Endometrial microvascular endothelial cells (primary cell): ENCODE results near the gene PTGR3. TPM values are rescaled to one million over a fixed set of nuclear protein-coding genes. Genes with fewer than 3 reads are reported as not detected.

Experiments used
- in situ Hi-C: cut with HindIII; loops from 2 replicates; pipeline ENCODE4 v1.10.0; 2017; ENCODE audit warnings: low sequenced_read_pairs, low pct_unique_long_range_greater_than_20kb; ENCODE audit errors: inconsistent ontology term
- total RNA-seq: library from RNA; depleted of rRNA; stranded (reverse); fragments of >200 nt; gene quantifications from one replicate; pipeline ENCODE4 v1.2.3, GENCODE V29; 2015; ENCODE audit errors: inconsistent ontology term

Gene PTGR3
- total RNA-seq, 1 donor from 2014 or later = 40.7 TPM

- in situ Hi-C loops = no loop called here
These were observed 48.6 kb downstream of the PTGR3 start for GRCh38 chr18:75160364-75160763.

DNA sequence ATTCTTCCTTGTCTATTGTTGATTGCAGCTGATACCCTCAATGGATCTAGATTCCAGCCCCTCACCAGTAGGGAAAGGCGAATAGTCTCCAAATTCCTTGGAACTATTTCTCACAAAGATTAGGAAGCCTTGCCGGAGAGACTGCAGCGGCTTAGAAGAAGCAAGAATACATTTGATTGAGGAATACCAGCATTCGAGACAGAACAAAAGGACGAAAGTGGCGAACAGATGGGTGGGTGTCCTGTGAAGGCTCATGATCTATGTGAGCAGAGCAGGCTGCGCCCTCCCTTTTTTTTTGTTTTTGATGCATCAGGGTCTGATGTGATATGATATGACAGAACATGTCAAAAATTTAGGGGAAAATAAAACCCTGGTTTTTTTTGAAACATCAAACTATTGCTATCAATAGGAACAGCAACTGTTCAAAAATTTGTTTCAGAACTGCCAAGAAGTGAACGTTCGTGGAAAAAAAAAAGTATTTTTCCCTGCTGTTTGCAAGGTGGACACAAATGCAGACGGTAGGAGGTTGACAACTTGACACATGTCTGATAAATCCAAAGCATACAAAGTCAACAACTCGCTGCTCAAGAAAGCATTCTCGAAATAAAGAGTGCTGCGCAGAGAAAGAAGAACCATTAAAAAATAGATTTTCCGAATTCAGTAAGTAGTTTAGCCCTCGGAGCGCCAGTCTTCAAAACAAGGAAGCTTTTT is 49.1 kb downstream of the PTGR3 start:
- in situ Hi-C loops = no loop called here

DNA sequence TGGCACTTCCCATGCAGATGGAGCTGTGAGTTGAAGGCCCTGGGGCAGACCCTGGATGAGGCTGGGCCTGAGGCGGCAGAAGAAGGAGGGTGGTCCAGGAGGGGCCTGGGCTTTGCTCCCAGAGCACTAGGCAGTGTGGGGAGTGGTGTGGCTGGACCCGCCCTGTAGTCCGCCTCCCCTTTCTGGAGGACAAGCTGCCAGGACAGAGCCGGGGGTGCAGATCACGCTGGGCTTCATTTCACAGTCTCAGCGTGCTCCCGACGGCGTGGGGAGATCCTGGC is 49.8 kb downstream of the PTGR3 start:
- in situ Hi-C loops = no loop called here

Other genes with a start within 250 kb of the PTGR3 start
- gene TSHZ1, start 1.7 kb upstream of the PTGR3 start, total RNA-seq = 11.0 TPM
- gene SMIM21, start 218.6 kb upstream of the PTGR3 start, total RNA-seq = not detected